HFFc6 (cell line): ENCODE results near the gene KRTAP12-2. TPM values are rescaled to one million over a fixed set of nuclear protein-coding genes. Genes with fewer than 3 reads are reported as not detected.

ENCODE experiments used
- DNase-seq: peaks from one replicate; pipeline ENCODE4 v3.0.0-alpha.2; 2018
- H3K27ac Mint-ChIP-seq: 2 replicates; pipeline ENCODE4 v1.8.0; 2020; ENCODE audit warnings: mild to moderate bottlenecking, mixed read lengths
- H3K27me3 Mint-ChIP-seq: 2 replicates; pipeline ENCODE4 v1.8.0; 2021; ENCODE audit warnings: mild to moderate bottlenecking, moderate library complexity, mixed read lengths; ENCODE audit not compliant: insufficient read depth
- H3K36me3 Mint-ChIP-seq: 2 replicates; pipeline ENCODE4 v1.8.0; 2021; ENCODE audit warnings: low read depth, mixed read lengths
- H3K4me1 Mint-ChIP-seq: 2 replicates; pipeline ENCODE4 v1.8.0; 2020; ENCODE audit warnings: low read depth, mixed read lengths
- H3K4me3 Mint-ChIP-seq: 2 replicates; pipeline ENCODE4 v1.8.0; 2020; ENCODE audit warnings: mild to moderate bottlenecking, moderate library complexity, mixed read lengths
- H3K9me3 Mint-ChIP-seq: 2 replicates; pipeline ENCODE4 v1.8.0; 2020; ENCODE audit warnings: mild to moderate bottlenecking, mixed read lengths
- total RNA-seq, 6 experiments: library from RNA; stranded (reverse); fragmentation: NEBNext Ultra II Directional; extraction: Animal tissue kit (Norgen Biotek cat#: 25700); gene quantifications; 2 replicates in 1 of 6; 3 replicates in 5 of 6; pipeline ENCODE4 v1.2.3, GENCODE V29; 2021
- TF ChIP-seq, protein P1 (sequence below): fragments of 200-600 bp; sonication (generic); IDR thresholded peaks from 2 replicates; pipeline ENCODE4 v1.5.0; 2021; ENCODE audit warnings: antibody characterized with exemption, mild to moderate bottlenecking

Gene KRTAP12-2
- total RNA-seq, 6 experiments from 2014 or later: not detected

DNA sequence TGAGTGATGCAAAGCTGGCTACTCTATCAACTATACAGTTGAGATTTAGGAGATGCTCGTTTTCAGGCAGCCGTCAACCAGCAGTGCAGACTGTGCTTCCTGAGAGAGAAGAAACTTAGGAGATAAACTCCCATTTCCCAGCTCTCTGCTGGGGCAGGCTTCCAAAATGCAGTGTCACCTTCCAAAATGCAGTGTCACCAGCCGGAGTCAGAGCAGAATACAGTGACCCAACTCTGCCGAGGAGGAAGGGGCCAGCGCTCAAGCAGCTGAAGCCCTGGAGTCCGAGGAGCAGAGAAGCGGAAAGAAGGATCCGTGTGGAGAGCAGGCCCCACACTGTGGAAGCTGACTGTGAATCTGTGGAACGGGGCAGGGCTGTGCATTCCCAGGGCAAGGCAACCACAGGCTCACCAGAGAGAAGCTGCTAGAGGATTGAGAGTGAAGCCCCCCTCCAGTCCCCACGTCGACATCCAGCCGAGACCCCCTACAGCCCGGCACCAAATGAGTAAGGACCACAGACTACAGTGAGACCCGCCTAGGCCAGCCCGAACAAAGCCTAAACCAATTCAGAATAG lies 15.9 kb upstream of the KRTAP12-2 start:
- TF ChIP-seq, protein P1, sequence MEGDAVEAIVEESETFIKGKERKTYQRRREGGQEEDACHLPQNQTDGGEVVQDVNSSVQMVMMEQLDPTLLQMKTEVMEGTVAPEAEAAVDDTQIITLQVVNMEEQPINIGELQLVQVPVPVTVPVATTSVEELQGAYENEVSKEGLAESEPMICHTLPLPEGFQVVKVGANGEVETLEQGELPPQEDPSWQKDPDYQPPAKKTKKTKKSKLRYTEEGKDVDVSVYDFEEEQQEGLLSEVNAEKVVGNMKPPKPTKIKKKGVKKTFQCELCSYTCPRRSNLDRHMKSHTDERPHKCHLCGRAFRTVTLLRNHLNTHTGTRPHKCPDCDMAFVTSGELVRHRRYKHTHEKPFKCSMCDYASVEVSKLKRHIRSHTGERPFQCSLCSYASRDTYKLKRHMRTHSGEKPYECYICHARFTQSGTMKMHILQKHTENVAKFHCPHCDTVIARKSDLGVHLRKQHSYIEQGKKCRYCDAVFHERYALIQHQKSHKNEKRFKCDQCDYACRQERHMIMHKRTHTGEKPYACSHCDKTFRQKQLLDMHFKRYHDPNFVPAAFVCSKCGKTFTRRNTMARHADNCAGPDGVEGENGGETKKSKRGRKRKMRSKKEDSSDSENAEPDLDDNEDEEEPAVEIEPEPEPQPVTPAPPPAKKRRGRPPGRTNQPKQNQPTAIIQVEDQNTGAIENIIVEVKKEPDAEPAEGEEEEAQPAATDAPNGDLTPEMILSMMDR: no peak

DNA sequence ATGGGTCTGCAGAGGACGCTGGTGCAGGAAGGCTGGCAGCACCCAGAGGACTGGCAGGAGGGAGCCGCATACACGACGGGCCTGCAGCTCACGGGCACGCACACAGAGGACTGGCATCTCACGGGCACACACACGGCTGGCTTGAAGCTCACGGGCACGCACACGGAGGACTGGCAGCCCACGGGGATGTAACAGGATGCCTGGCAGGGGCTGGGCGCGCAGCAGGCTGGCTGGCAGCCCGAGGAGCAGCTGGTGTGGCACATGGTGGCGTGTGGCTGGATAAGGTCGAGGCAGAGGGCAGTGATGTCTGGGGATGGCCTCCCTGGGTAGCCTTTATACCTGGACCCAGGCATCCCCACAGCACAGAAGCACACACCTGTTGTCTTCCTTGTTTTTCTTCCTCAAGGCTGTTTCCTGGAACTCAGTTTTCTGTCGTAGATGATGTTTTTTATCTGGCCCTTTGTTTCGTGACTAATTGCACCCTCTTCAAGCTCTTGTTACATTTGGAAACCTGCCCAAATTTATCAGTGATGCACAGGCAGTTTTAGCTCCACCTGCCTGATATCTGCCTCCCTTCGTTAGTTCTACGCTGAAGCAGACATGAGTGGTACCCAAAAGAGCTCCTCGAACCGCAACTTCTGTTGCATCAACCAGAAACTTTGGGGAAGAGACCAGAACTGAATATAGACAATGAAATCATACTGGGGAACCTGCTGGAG lies 15.3 kb upstream of the KRTAP12-2 start, which contains the start of gene KRTAP12-1:
Gene KRTAP12-1 (minus strand): TSS at position 303 of the 719 bp plus-strand sequence. CDS start 40 bp downstream, at position 263.
- TF ChIP-seq, protein P1: no peak
- DNase-seq: no peak
- Mint-ChIP-seq H3K36me3 (no peaks in the 10 kb centered on the region), H3K27ac (no peak within 1 kb of the TSS), H3K9me3 (no peaks in the 10 kb centered on the region), H3K27me3 (peaks cover 50% of the 10 kb centered on the region), H3K4me1 (no peaks in the 10 kb centered on the region), H3K4me3 (no peak within 1 kb of the TSS)

More for the DNA sequence above, 15.9 kb upstream of the KRTAP12-2 start:
- H3K27ac Mint-ChIP-seq: no peak overlapping the region
- H3K4me1 Mint-ChIP-seq: no peaks in the 10 kb centered on the region
- H3K27me3 Mint-ChIP-seq: peaks cover 53% of the 10 kb centered on the region
- no peak overlapping the region for H3K4me3 Mint-ChIP-seq
- no peaks in the 10 kb centered on the region for H3K9me3 Mint-ChIP-seq
- no peak for DNase-seq
- H3K36me3 Mint-ChIP-seq: no peaks in the 10 kb centered on the region

DNA sequence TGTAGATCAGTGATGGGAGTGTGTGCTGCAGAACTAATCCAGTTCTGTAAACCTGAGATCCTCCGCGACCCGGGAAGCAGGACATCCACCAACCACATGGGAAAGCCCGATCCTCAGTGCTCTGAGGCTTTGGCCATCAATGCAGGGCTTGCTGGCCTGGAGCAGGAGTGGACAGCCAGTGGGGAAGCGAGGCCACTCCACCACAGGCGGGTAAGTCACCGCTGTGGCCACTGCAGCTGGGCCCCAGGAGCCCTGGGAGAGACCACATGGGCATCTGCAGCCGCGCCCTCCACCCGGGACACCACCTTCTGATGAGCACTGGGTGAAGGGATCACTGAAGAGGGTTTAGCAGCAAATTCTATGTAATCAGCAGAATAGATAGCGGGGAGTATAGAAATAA lies 14.4 kb upstream of the KRTAP12-2 start:
- H3K27me3 Mint-ChIP-seq: peaks cover 51% of the 10 kb centered on the region
- H3K36me3 Mint-ChIP-seq: no peaks in the 10 kb centered on the region
- H3K4me3 Mint-ChIP-seq: no peak overlapping the region
- H3K4me1 Mint-ChIP-seq: no peaks in the 10 kb centered on the region
- no peak overlapping the region for H3K27ac Mint-ChIP-seq
- TF ChIP-seq, protein P1: no peak
- no peak for DNase-seq
- no peaks in the 10 kb centered on the region for H3K9me3 Mint-ChIP-seq

DNA sequence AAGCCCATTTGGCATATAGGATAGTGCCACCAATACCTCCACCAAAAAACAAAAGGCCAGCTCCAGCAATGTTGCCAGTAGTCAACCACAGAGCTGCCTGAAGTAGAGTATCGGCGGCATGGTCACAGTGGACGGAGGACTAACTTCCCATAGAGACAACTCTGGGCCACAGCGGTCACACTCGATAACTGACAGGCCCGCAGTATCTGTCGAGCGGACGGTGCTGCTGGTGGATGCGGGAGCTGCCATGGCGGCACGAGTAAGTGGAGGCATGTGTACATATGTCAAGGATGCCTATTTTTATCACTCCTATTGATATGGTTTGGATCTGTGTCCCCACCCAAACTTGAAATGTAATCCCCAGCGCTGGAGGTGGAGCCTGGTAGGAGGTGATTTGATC lies 11.2 kb upstream of the KRTAP12-2 start:
- Mint-ChIP-seq H3K9me3 (peaks cover 11% of the 10 kb centered on the region; the same call in 1 of the 2 replicates), H3K27ac (no peak overlapping the region), H3K36me3 (0 out of 2 replicates have a peak, but pooled peaks cover 1% of the 10 kb centered on the region), H3K4me1 (no peaks in the 10 kb centered on the region), H3K4me3 (no peak overlapping the region), H3K27me3 (peaks cover 42% of the 10 kb centered on the region)
- DNase-seq: no peak
- TF ChIP-seq, protein P1: no peak

DNA sequence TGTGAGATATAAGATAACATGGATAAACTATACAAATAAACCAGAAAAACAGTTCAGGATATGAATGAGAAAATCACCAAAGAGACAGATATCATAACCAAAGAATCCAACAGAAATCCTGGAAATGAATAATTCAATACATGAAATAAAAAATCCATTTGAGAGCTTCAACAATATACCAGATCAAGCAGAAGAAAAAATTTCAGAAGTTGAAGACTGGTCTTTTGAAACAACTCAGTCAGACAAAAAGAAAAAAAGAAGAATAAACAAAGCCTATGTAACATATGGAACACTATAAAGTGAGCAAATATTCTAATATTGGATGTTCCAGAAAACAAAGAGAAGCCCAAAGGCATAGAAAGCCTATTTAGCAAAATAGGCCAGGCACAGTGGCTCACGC lies 5.2 kb upstream of the KRTAP12-2 start:
- H3K9me3 Mint-ChIP-seq: peaks cover 20% of the 10 kb centered on the region; the same call in 1 of the 2 replicates
- H3K27ac Mint-ChIP-seq: no peak overlapping the region
- peaks cover 16% of the 10 kb centered on the region for H3K27me3 Mint-ChIP-seq
- DNase-seq: no peak
- 0 out of 2 replicates have a peak, but pooled peaks cover 4% of the 10 kb centered on the region for H3K36me3 Mint-ChIP-seq
- no peak overlapping the region for H3K4me3 Mint-ChIP-seq
- TF ChIP-seq, protein P1: no peak
- H3K4me1 Mint-ChIP-seq: no peaks in the 10 kb centered on the region
